Measurements from ENCODE around the gene TUFT1.

The TUFT1 gene, protein sequence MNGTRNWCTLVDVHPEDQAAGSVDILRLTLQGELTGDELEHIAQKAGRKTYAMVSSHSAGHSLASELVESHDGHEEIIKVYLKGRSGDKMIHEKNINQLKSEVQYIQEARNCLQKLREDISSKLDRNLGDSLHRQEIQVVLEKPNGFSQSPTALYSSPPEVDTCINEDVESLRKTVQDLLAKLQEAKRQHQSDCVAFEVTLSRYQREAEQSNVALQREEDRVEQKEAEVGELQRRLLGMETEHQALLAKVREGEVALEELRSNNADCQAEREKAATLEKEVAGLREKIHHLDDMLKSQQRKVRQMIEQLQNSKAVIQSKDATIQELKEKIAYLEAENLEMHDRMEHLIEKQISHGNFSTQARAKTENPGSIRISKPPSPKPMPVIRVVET

DNA sequence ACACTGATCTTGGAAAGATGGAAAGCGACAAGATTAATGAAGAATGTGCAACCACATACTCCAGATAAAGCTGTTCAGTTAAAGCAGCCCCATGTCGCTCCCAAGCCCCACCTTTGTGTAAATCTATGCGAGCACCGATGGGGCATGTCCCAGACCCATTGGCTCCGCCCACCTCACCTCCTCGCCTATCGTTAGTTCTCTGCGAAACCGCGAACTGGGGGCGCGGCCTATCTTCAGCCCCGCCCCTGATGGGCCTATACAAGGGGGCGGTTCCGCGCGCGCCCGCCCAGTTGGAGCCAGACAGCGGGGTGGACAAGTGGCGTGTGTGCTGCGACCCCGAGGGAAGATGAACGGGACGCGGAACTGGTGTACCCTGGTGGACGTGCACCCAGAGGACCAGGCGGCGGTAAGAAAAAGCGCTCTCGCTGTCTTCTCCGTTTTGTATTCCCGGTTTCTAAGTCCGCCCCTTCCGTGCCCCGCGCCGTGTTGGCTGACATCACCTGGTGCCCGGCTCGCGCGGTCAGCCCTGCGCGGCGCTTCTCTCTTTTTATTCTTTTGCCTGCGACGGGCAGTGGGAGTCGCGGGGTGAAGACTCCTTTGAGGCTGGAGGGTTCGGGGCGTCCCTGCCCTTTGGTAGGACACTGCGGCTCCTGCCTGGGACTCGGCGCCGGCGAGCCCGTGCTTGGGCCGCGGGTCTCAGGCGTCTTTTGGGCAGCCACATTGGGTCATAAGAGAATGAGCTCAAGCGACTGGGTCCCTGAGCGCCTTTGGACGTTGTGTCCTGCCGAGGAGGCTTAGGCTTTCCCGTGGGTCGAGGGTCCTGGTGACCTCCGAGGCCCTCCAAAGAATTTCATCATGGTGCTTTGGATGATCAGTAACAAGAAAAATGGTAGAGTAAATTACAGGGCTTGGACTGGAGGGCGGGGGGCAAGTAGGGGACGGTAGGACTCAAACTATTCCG lies at the start of gene TUFT1:
TSS of gene TUFT1 (plus strand) at position 289 of the 961 bp plus-strand sequence. CDS start at position 347, 58 bp downstream.
- DNase-seq (peak; percentile 95), ATAC-seq (peak; percentile 98)

DNA sequence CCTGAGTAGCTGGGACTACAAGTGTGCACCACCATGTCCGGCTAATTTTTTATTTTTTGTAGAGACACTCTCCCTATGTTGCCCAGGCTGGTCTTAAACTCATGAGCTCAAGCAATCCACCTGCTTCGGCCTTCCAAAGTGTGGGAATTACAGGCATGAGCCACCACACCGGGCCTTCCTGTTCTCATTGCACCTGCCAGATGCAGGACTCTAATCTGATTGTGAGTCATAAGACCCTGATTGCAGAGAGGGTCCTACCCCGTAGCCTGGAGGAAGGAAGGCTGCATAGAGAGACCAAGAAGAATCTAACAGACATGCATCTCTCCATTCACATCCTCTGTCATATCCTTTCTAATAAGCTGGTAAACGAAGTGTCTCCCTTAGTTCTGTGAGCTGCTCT lies 48.5 kb upstream of the TUFT1 start:
- DNase-seq (no peak), ATAC-seq (no peak)

- no peak for DNase-seq
- ATAC-seq = no peak
Measured at GRCh38 chr1:151492120-151492519, 48.0 kb upstream of the TUFT1 start.

- DNase-seq (no peak), ATAC-seq (no peak)
Measured at GRCh38 chr1:151493042-151493441, 47.1 kb upstream of the TUFT1 start.

- no peak for DNase-seq
Measured at GRCh38 chr1:151494741-151495281, 45.3 kb upstream of the TUFT1 start.

GRCh38 chr1:151495316-151495715 lies 44.8 kb upstream of the TUFT1 start:
- no peak for ATAC-seq

More at GRCh38 chr1:151494741-151495281, 45.3 kb upstream of the TUFT1 start:
- peak; percentile 77 for ATAC-seq

GRCh38 chr1:151499365-151499764 lies 40.7 kb upstream of the TUFT1 start:
- ATAC-seq (no peak), DNase-seq (no peak)

More at GRCh38 chr1:151495316-151495715, 44.8 kb upstream of the TUFT1 start:
- DNase-seq = no peak

DNA sequence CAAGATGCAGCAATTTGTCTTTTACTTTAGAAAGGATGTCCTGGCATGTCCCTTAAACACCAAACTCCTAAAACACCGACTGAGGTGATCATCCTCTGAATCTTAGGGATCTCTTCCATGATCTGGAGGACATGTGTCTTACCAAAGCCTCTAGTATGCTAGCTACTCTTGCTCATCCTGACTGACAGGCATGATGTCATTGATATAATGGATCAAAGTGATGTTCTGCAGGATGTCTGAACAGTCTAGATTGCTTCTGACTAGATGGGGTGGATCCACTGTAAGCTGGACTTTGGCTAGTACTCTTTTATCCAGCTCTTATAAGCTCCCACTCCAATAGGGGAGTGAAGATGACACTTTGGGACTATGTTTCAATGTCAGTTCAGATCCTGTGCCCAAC lies 40.2 kb upstream of the TUFT1 start:
- no peak for ATAC-seq
- DNase-seq = no peak

DNA sequence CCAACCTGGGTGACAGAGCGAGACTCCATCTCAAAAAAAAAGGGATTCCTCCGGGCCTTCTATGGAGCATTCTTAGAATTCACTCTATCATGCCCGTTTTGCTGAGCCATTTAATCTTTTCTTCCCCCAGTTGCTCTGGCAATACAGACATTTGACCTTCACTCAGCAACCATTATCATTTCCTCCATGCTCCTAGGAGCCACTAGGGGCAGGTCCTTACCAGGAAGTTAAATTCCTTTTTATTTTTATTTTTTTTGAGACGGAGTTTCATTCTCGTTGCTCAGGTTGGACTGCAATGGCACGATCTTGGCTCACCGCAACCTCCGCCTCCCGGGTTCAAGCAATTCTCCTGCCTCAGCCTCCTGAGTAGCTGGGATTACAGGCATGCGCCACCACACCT lies 38.6 kb upstream of the TUFT1 start:
- no peak for ATAC-seq

DNA sequence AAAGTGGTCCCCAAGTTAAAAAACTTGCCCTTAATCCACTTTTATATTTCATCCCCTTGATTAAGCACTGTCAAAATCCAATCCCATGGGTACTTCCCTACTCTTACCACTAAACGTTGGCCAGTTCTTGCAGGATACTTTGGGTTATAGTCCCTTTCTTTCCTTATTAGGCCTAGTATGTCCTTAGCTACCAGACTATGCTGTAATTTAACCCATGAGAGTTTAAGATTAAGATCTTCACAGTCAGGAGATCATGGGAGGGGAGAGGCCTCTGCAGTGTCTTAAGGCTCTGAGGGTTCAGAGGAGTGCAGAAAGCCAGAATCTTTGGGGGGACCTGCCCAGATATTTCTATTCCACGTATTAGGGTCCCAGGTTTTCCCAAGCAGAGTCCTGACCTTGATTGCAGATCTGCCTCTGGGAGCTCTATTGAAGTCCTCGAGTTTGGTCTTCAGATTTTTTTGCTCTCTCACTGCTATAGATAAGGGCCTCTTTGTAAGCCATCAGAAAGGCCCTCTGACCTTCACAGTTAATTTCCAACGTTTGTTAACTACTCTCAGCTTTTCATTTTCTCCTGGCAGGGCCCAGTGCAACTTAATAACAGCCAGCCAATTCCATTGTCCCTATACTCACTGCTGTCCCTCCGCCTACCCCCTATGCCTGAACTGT lies 37.9 kb upstream of the TUFT1 start:
- no peak for ATAC-seq
- DNase-seq = no peak

More for the DNA sequence above, 38.6 kb upstream of the TUFT1 start:
- no peak for DNase-seq

- DNase-seq (no peak), ATAC-seq (peak; percentile 70)
Measured at GRCh38 chr1:151502859-151503780, 37.0 kb upstream of the TUFT1 start.

- DNase-seq = no peak
- no peak for ATAC-seq
Measured at GRCh38 chr1:151504252-151504651, 35.9 kb upstream of the TUFT1 start.

DNA sequence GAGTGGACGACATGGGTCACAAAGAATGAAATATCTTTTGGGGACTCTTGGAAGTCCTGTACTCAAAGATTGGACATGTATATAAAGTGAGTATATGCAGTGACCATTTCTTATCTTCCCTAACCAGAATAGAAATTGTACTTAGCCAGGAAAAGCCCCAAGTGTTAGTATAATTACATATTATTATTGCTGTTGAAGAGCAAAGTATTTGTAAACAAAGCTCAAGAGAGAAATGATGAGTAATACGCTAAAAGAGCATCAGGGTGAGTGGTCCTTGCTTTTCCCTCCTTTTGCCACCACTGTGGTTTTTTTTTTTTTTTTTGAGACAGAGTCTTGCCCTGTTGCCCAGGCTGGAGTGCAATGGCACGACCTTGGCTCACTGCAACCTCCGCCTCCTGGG lies 35.4 kb upstream of the TUFT1 start:
- DNase-seq (no peak), ATAC-seq (no peak)

DNA sequence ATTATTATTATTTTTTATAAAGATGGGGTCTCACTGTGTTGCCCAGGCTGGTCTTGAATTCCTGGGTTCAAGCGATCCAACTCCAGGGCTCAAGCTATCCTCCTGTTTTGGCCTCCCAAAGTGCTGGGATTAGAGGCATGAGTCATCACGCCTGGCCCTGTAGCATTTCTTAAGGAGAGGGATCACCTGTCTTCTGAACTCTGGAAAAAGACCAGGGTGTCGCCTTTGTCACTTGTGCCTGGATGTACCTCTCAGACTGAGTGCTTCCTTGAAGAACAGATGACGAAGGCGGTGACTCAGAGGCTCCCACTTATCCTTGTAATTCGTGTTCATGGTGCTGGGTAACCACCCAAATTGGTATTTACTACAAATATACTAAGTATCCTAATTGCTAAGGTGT lies 31.3 kb upstream of the TUFT1 start:
- no peak for ATAC-seq

DNA sequence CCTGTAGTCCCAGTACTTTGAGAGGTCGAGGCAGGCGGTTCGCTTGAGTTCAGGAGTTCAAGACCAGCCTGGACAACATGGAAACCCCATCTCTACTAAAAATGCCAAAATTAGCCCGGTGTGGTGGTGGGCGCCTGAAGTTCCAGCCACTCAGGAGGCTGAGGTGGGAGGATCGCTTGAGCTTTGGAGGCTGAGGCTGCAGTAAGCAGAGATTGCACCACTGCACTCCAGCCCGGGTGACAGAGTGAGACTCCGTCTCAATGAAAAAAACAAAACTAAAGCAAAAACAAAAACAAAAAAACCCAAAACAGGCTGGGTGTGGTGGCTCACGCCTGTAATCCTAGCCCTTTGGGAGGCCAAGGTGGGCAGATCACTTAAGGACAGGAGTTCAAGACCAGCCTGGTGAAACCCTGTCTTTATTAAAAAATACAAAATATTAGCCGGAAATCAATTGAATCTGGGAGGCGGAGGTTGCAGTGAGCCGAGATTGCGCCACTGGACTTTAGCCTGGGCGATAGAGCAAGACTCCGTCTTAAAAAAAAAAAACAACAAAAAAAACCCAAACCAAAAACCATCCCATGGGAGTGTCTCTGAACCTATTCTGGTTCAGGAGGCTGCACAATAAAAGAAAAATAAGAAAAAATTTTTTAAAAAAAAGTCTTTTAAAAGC lies 30.6 kb upstream of the TUFT1 start:
- ATAC-seq (no peak), DNase-seq (no peak)

More for the DNA sequence above, 31.3 kb upstream of the TUFT1 start:
- DNase-seq = no peak

- DNase-seq = no peak
- ATAC-seq = no peak
Measured at GRCh38 chr1:151510020-151510405, 30.1 kb upstream of the TUFT1 start.

DNA sequence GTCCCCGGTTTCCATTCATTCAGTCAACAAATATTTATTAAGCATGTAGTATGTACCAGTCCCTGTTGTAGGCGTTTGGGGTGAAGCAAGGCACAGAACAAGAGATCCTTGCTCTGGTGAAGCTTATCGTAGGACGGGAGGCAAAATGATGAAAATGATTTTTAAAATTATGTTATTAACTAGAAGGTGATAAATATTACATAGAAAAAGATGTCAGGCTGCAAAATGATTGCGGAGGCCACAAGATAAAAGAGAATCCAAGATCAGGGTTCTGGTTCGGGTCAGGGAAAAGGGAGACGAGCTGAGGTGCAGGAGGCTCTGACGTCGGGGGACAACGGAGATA lies 29.5 kb upstream of the TUFT1 start:
- DNase-seq (no peak), ATAC-seq (no peak)

DNA sequence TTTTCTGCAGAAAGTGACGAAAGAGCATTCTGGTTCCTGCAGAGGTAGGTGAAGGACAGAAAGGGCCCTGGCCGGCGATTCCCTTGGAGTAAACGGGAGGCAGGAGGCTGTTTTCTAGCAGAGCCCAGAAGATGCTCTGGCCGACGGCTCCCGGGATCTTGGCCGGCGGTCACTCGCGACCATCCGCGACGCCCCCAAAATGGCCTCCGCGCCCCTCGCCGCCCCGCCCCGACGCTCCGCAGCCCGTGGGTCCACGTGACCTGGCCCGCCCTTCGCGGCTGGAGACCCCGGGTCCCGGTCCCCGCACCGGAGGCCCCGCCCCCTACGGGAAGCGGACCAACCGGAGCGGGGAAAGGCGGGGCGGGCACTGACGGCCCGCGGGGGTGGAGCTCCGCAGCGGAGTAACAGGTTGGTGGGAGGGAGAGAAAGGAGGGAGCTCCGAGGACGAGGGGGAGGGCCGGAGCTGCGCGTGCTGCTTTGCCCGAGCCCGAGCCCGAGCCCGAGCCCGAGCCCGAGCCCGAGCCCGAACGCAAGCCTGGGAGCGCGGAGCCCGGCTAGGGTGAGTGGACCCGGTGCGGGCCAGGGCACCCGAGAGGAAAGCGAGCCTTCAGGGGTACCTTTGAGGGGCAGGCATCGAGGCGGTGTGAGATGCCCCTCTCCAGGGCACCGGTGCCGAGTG lies 29.0 kb upstream of the TUFT1 start, which contains the start of gene CGN:
TSS of gene CGN (plus strand) at position 431 of the 679 bp plus-strand sequence. CDS start 7,133 bp downstream, outside the sequence.
- ATAC-seq (peak; percentile 97), DNase-seq (peak; percentile 87)

- ATAC-seq (peak; percentile 17), DNase-seq (peak; percentile 39)
Measured at GRCh38 chr1:151511636-151512215, 28.4 kb upstream of the TUFT1 start.

Data from stimulated activated naive CD8-positive, alpha-beta T cell treated with anti-CD3 and anti-CD28 coated beads, Interleukin-15, Interleukin-2, amounts not matched to agents 100 U/mL and 50 U/mL, for 24 hours (primary cell).